Neuronal stem cell (in vitro differentiated cells): ENCODE results near the gene SPAAR.
A peak's percentile ranks its signal among the peaks of the same experiment; 100 is the strongest.

Experiments
- DNase-seq: peaks from one replicate; pipeline ENCODE4 v3.0.0-alpha.2; 2013; ENCODE audit warnings: low spot score
- H2AFZ ChIP-seq: one replicate; pipeline ENCODE4 v1.6.1; 2013; ENCODE audit warnings: mild to moderate bottlenecking, low read length, inconsistent platforms
- H2AK5ac ChIP-seq: 2 replicates; pipeline ENCODE4 v1.6.1; 2013; ENCODE audit warnings: low read depth, mild to moderate bottlenecking, inconsistent platforms, low read length, moderate library complexity, mixed read lengths
- H2BK120ac ChIP-seq: 2 replicates; pipeline ENCODE4 v1.6.1; 2013; ENCODE audit warnings: low read depth, mild to moderate bottlenecking, inconsistent platforms, low read length, moderate library complexity, mixed read lengths
- H2BK12ac ChIP-seq: one replicate; pipeline ENCODE4 v1.6.1; 2013; ENCODE audit warnings: low read length, inconsistent platforms
- H2BK15ac ChIP-seq: 2 replicates; pipeline ENCODE4 v1.6.1; 2013; ENCODE audit warnings: mild to moderate bottlenecking, low read length, inconsistent platforms, mixed read lengths
- H2BK5ac ChIP-seq: one replicate; pipeline ENCODE4 v1.6.1; 2013; ENCODE audit warnings: inconsistent platforms, mild to moderate bottlenecking, low read length, moderate library complexity
- H3K14ac ChIP-seq: one replicate; pipeline ENCODE4 v1.6.1; 2013; ENCODE audit warnings: low read length, inconsistent platforms
- H3K18ac ChIP-seq: 2 replicates; pipeline ENCODE4 v1.6.1; 2013; ENCODE audit warnings: low read length, inconsistent platforms
- H3K23ac ChIP-seq: 2 replicates; pipeline ENCODE4 v1.6.1; 2013; ENCODE audit warnings: low read depth, mild to moderate bottlenecking, mixed read lengths, low read length, inconsistent platforms; ENCODE audit not compliant: poor library complexity
- H3K27ac ChIP-seq: replicated peaks from 3 replicates; pipeline ENCODE4 v1.5.1; 2013; ENCODE audit warnings: low read length, inconsistent platforms
- H3K27me3 ChIP-seq, 3 experiments: 2 replicates each; pipeline ENCODE4 v1.6.1; 2013; ENCODE audit warnings: low read length in 3 of 3, mild to moderate bottlenecking in 2 of 3, inconsistent platforms in 1 of 3, low read depth in 1 of 3, mixed read lengths in 1 of 3, moderate library complexity in 1 of 3; ENCODE audit not compliant: control insufficient read depth in 3 of 3, insufficient read depth in 3 of 3
- H3K36me3 ChIP-seq, 2 donors: replicated peaks in 1 of 2; 2 replicates each; pipeline ENCODE4 v1.6.1; 2013; ENCODE audit warnings: low read length in 2 of 2; ENCODE audit not compliant: control insufficient read depth in 2 of 2, insufficient read depth in 2 of 2
- H3K4ac ChIP-seq: 2 replicates; pipeline ENCODE4 v1.6.1; 2013; ENCODE audit warnings: inconsistent platforms, mild to moderate bottlenecking, low read length, moderate library complexity
- H3K4me1 ChIP-seq, 2 donors: 1 replicate in 1 of 2; 2 replicates in 1 of 2; pipeline ENCODE4 v1.6.1; 2013; ENCODE audit warnings: low read length in 2 of 2, low read depth in 1 of 2; ENCODE audit not compliant: control insufficient read depth in 2 of 2, insufficient read depth in 1 of 2
- H3K4me2 ChIP-seq: one replicate; pipeline ENCODE4 v1.6.1; 2013; ENCODE audit warnings: mild to moderate bottlenecking, low read length, inconsistent platforms; ENCODE audit not compliant: insufficient read depth, poor library complexity, severe bottlenecking
- H3K4me3 ChIP-seq, 2 donors: 2 replicates each; pipeline ENCODE4 v1.5.1; 2013; ENCODE audit warnings: low read length in 2 of 2, mild to moderate bottlenecking in 2 of 2, inconsistent platforms in 1 of 2, moderate library complexity in 1 of 2
- H3K79me1 ChIP-seq: one replicate; pipeline ENCODE4 v1.6.1; 2013; ENCODE audit warnings: low read depth, mild to moderate bottlenecking, inconsistent platforms, low read length, moderate library complexity
- H3K9ac ChIP-seq: one replicate; pipeline ENCODE4 v1.6.1; 2013; ENCODE audit warnings: mild to moderate bottlenecking, low read depth, low read length, inconsistent platforms; ENCODE audit not compliant: poor library complexity
- H3K9me3 ChIP-seq, 2 donors: replicated peaks in 1 of 2; 2 replicates each; pipeline versions ENCODE3 to v1.6.1; 2013; ENCODE audit warnings: low read length in 2 of 2, mild to moderate bottlenecking in 2 of 2, inconsistent platforms in 1 of 2, low read depth in 1 of 2, mixed read lengths in 1 of 2, moderate library complexity in 1 of 2; ENCODE audit not compliant: control insufficient read depth in 2 of 2, insufficient read depth in 1 of 2
- H4K8ac ChIP-seq: one replicate; pipeline ENCODE4 v1.6.1; 2013; ENCODE audit warnings: low read depth, mild to moderate bottlenecking, inconsistent platforms, low read length, moderate library complexity
- H4K91ac ChIP-seq: one replicate; pipeline ENCODE4 v1.6.1; 2013; ENCODE audit warnings: low read length, low read depth, mild to moderate bottlenecking, inconsistent platforms; ENCODE audit not compliant: poor library complexity
- WGBS, 2 donors: extraction: QIAGEN DNeasy Blood & Tissue Kit; methylation state at CpG; one replicate each; pipeline ENCODE4 v1.1.7; 2013; ENCODE audit warnings: missing lambda C conversion rate in 2 of 2, mixed read lengths in 1 of 2; ENCODE audit not compliant: insufficient read length in 2 of 2, insufficient replicate concordance in 1 of 2; ENCODE audit errors: extremely low coverage in 2 of 2; 5-methylcytosine and 5-hydroxymethylcytosine counted together

SPAAR gene

GRCh38 chr9:35863583-35863982, 45.7 kb upstream of the SPAAR start:
- Histone ChIP-seq H2AFZ (no peak overlapping the region), H3K9ac (no peak overlapping the region), H2BK120ac (no peak overlapping the region), H4K8ac (no peak overlapping the region), H3K27me3 (peaks cover 0 to 11% (median 0%) of the 10 kb centered on the region in 3 experiments), H3K18ac (no peak overlapping the region), H2BK12ac (no peak overlapping the region), H3K4me1 (peaks cover 0 to 7% of the 10 kb centered on the region in 2 donors), H4K91ac (no peak overlapping the region), H3K79me1 (no peaks in the 10 kb centered on the region), H3K9me3 (no peaks in the 10 kb centered on the region), H3K4ac (no peak overlapping the region), H3K4me3 (no peak overlapping the region), H3K4me2 (no peak overlapping the region), H2BK15ac (no peak overlapping the region), H2BK5ac (no peak overlapping the region), H3K36me3 (no peaks in the 10 kb centered on the region), H3K27ac (no peak overlapping the region), H3K23ac (no peak overlapping the region), H3K14ac (no peak overlapping the region), H2AK5ac (no peak overlapping the region)
- no CpG with 5 or more reads among the region's 8 CpGs for WGBS, 2 donors
- DNase-seq = no peak

DNA sequence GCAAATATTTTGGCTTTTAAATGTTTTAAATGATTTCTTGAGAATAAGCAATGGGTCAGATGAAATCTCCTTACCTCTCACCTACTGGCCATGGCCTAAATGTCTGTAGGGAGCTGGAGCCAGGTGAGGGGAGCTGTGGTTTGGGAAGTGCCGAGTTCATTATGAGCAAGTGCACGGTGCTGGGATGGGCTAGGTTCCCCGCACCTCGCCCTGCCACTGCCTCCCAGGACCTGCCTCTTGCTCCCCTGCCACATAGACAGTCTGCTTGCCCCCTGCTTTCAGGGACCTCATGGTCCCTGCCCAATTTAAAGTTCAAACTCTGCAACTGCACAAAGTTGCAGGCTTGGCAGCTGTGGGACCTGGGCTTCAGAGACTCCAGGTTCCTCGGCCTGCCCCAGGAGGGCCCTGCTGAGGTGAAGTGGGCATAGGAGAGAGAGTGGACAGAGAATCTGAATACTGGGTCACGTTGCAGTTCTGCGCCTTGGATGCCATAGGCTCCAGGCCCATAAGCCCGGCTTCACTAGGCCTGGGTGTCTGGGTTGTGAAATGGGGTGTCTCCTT, 44.5 kb upstream of the SPAAR start:
- H3K27ac ChIP-seq = no peak overlapping the region
- no peak overlapping the region for H3K18ac ChIP-seq
- no peak overlapping the region for H3K4ac ChIP-seq
- no CpG with 5 or more reads among the region's 8 CpGs for WGBS, 2 donors
- peaks cover 0 to 14% (median 0%) of the 10 kb centered on the region in 3 experiments for H3K27me3 ChIP-seq
- peaks cover 0 to 3% of the 10 kb centered on the region in 2 donors for H3K9me3 ChIP-seq
- H2AFZ ChIP-seq = no peak overlapping the region
- H3K14ac ChIP-seq = no peak overlapping the region
- no peak overlapping the region for H3K9ac ChIP-seq
- no peak overlapping the region for H4K91ac ChIP-seq
- no peak for DNase-seq
- no peak overlapping the region for H2BK12ac ChIP-seq
- H4K8ac ChIP-seq = no peak overlapping the region
- no peak overlapping the region for H2AK5ac ChIP-seq
- no peak overlapping the region for H3K23ac ChIP-seq
- H3K79me1 ChIP-seq = no peaks in the 10 kb centered on the region
- no peaks in the 10 kb centered on the region for H3K36me3 ChIP-seq
- no peak overlapping the region for H2BK5ac ChIP-seq
- no peak overlapping the region for H2BK15ac ChIP-seq
- H2BK120ac ChIP-seq = no peak overlapping the region
- no peak overlapping the region for H3K4me2 ChIP-seq
- no peak overlapping the region for H3K4me3 ChIP-seq
- H3K4me1 ChIP-seq = peaks cover 0 to 10% of the 10 kb centered on the region in 2 donors

DNA sequence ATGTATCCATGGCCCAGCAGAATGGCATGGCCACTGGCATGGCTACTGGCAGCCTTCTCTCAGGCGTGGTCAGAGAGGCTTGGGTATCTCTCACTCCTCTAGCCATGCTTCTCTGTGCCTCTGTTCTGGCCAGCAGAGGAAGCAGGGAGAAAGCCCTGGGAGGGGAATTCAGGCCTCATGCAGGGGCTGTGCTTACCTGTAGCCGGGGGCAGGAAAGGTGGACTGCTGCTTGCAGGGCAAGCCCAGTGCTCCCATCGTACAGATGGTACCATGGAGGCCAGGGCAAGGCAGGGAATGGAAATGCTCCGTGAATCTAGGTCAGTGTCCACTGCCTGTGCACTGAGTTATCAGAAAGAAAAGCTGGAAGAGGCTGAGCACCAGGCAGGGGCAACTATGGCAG, 41.8 kb upstream of the SPAAR start:
- H3K27ac ChIP-seq = no peak overlapping the region
- WGBS, 2 donors = no CpG with 5 or more reads among the region's 4 CpGs
- H2BK5ac ChIP-seq = no peak overlapping the region
- H2BK15ac ChIP-seq = no peak overlapping the region
- no peak for DNase-seq
- H3K14ac ChIP-seq = no peak overlapping the region
- H2AK5ac ChIP-seq = peak overlapping the region; percentile 34
- peaks cover 0 to 14% (median 0%) of the 10 kb centered on the region in 3 experiments for H3K27me3 ChIP-seq
- no peak overlapping the region for H3K4me3 ChIP-seq
- H3K4ac ChIP-seq = no peak overlapping the region
- H3K9me3 ChIP-seq = peaks cover 2 to 4% of the 10 kb centered on the region in 2 donors
- no peak overlapping the region for H2BK12ac ChIP-seq
- H2BK120ac ChIP-seq = no peak overlapping the region
- H3K36me3 ChIP-seq = no peaks in the 10 kb centered on the region
- H3K23ac ChIP-seq = no peak overlapping the region
- no peak overlapping the region for H3K9ac ChIP-seq
- H3K18ac ChIP-seq = no peak overlapping the region
- H2AFZ ChIP-seq = no peak overlapping the region
- H3K4me2 ChIP-seq = no peak overlapping the region
- no peaks in the 10 kb centered on the region for H3K79me1 ChIP-seq
- no peak overlapping the region for H4K91ac ChIP-seq
- H3K4me1 ChIP-seq = peaks cover 0 to 6% of the 10 kb centered on the region in 2 donors
- H4K8ac ChIP-seq = no peak overlapping the region

- Histone ChIP-seq H3K27me3 (peaks cover 0 to 7% (median 0%) of the 10 kb centered on the region in 3 experiments), H3K4me3 (no peak overlapping the region), H2BK12ac (no peak overlapping the region), H3K27ac (no peak overlapping the region), H3K23ac (no peak overlapping the region), H2BK120ac (no peak overlapping the region), H3K4ac (no peak overlapping the region), H3K4me2 (no peak overlapping the region), H4K91ac (peak overlapping the region; percentile 59), H4K8ac (no peak overlapping the region), H2BK15ac (no peak overlapping the region), H2BK5ac (no peak overlapping the region), H3K36me3 (no peaks in the 10 kb centered on the region), H3K79me1 (no peaks in the 10 kb centered on the region), H3K9me3 (peaks cover 2 to 4% of the 10 kb centered on the region in 2 donors), H3K18ac (peak overlapping the region; percentile 19), H3K9ac (no peak overlapping the region), H3K14ac (no peak overlapping the region), H3K4me1 (peaks cover 0 to 6% of the 10 kb centered on the region in 2 donors), H2AK5ac (peak overlapping the region; percentile 43), H2AFZ (no peak overlapping the region)
- no CpG with 5 or more reads among the region's 2 CpGs for WGBS, 2 donors
- no peak for DNase-seq
These were observed 40.4 kb upstream of the SPAAR start for GRCh38 chr9:35868933-35869332.
